ENCODE measurements around the gene ZNF792.
"Not testable (repeated sequence)": the region's sequence is repeated elsewhere in the genome, so short reads cannot be mapped to it uniquely, and the experiment has no call there.

Gene ZNF792

GRCh38 chr19:35011091-35011689 lies 47.2 kb upstream of the ZNF792 start:
- 98% methylated on average over 13 of the region's 13 CpGs for WGBS

DNA sequence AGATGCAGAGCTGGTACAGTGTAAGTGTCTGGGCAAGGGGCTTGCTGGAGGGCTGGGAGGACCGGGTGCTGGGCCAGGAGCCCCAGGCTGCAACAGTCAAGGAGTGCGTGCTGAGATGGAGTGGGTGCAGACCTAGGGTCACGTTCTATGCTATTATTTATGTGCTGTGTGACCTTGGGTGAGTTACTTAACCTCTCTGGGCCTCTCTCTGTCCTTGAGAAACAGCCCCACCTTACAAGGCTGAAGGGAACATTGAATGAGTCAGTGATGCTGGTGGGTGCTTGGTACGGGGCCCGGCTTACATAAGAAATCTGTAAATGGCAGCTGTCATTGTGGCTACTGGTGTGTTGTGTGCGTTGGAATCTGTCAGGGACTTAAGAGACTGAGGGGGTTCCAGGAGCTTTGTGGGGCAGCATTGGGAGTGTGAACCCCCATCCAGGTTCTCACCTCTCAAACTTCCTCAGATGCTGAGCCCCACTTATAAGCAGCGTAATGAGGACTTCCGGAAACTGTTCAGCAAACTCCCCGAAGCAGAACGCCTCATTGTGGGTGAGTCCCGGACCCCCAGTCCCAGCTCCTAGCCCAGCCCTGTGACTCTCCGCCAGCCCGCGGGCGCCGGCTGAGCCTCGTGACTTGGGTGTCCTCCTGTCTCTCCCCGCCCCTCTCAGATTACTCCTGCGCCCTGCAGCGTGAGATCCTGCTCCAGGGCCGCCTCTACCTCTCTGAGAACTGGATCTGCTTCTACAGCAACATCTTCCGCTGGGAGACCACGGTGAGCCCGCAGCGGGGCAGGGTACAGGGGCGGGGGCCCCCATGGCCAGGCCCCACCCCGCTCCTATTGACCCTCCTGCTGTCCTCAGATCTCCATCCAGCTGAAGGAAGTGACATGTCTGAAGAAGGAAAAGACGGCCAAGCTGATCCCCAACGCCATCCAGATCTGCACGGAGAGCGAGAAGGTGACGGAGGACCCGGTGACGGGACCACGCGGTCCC lies 45.7 kb upstream of the ZNF792 start:
- Histone ChIP-seq H3K36me3 (ENCODE audit: control insufficient read depth in 1 of 2, insufficient read depth in 2 of 2, low read depth in 1 of 2, low read length in 2 of 2) (peaks cover 61 to 78% of the 10 kb centered on the region in 2 experiments), H3K27ac (ENCODE audit: low read length, poor library complexity, severe bottlenecking) (no peak overlapping the region), H3K79me1 (replicated peaks; ENCODE audit: low read length, poor library complexity, severe bottlenecking) (peaks cover 45% of the 10 kb centered on the region), H2BK5ac (ENCODE audit: low read depth, low read length, poor library complexity, severe bottlenecking) (no peak overlapping the region), H2BK15ac (ENCODE audit: low read depth, poor library complexity, severe bottlenecking) (no peak overlapping the region), H2BK120ac (ENCODE audit: low read depth, low read length) (no peak overlapping the region), H2BK12ac (ENCODE audit: low read length in 2 of 2) (no peak overlapping the region), H3K4ac (ENCODE audit: low read depth in 1 of 2, low read length in 2 of 2) (no peak overlapping the region), H2AK5ac (ENCODE audit: low read length, severe bottlenecking) (no peak overlapping the region), H3K4me1 (ENCODE audit: control insufficient read depth, insufficient read depth, low read depth, low read length) (peaks cover 6% of the 10 kb centered on the region), H3K18ac (ENCODE audit: low read depth in 1 of 2, low read length in 2 of 2) (no peak overlapping the region), H4K91ac (ENCODE audit: low read length) (peak overlapping the region; percentile 7), H3K9me3 (ENCODE audit: control insufficient read depth, low read length) (no peaks in the 10 kb centered on the region), H2AFZ (ENCODE audit: low read depth, low read length) (no peak overlapping the region), H3K14ac (ENCODE audit: low read length in 2 of 2) (no peak overlapping the region), H3K4me2 (ENCODE audit: low read length, poor library complexity, severe bottlenecking) (no peak overlapping the region), H3K27me3 (ENCODE audit: control insufficient read depth in 1 of 2, insufficient read depth in 1 of 2, low read length in 2 of 2) (no peaks in the 10 kb centered on the region), H3K9ac (ENCODE audit: low read length) (no peak overlapping the region), H4K8ac (ENCODE audit: low read length) (no peak overlapping the region), H3K23ac (ENCODE audit: low read length in 2 of 2) (no peak overlapping the region), H3K4me3 (ENCODE audit: insufficient read depth in 1 of 2, low read depth in 1 of 2, low read length in 2 of 2) (no peak overlapping the region)
- WGBS = 96% methylated on average over 35 of the region's 36 CpGs
- no peak for DNase-seq

More at GRCh38 chr19:35011091-35011689, 47.2 kb upstream of the ZNF792 start:
- Histone ChIP-seq H3K18ac (ENCODE audit: low read depth in 1 of 2, low read length in 2 of 2) (no peak overlapping the region), H3K27me3 (ENCODE audit: control insufficient read depth in 1 of 2, insufficient read depth in 1 of 2, low read length in 2 of 2) (no peaks in the 10 kb centered on the region), H3K9ac (ENCODE audit: low read length) (no peak overlapping the region), H3K4me3 (ENCODE audit: insufficient read depth in 1 of 2, low read depth in 1 of 2, low read length in 2 of 2) (no peak overlapping the region), H2AK5ac (ENCODE audit: low read length, severe bottlenecking) (no peak overlapping the region), H4K8ac (ENCODE audit: low read length) (no peak overlapping the region), H3K36me3 (ENCODE audit: control insufficient read depth in 1 of 2, insufficient read depth in 2 of 2, low read depth in 1 of 2, low read length in 2 of 2) (peaks cover 63 to 81% of the 10 kb centered on the region in 2 experiments), H2BK12ac (ENCODE audit: low read length in 2 of 2) (no peak overlapping the region), H3K4ac (ENCODE audit: low read depth in 1 of 2, low read length in 2 of 2) (no peak overlapping the region), H2BK120ac (ENCODE audit: low read depth, low read length) (no peak overlapping the region), H3K9me3 (ENCODE audit: control insufficient read depth, low read length) (no peaks in the 10 kb centered on the region), H3K14ac (ENCODE audit: low read length in 2 of 2) (no peak overlapping the region), H4K91ac (ENCODE audit: low read length) (no peak overlapping the region), H3K4me1 (ENCODE audit: control insufficient read depth, insufficient read depth, low read depth, low read length) (peaks cover 9% of the 10 kb centered on the region), H2BK15ac (ENCODE audit: low read depth, poor library complexity, severe bottlenecking) (no peak overlapping the region), H2BK5ac (ENCODE audit: low read depth, low read length, poor library complexity, severe bottlenecking) (no peak overlapping the region), H3K4me2 (ENCODE audit: low read length, poor library complexity, severe bottlenecking) (no peak overlapping the region), H2AFZ (ENCODE audit: low read depth, low read length) (no peak overlapping the region), H3K27ac (ENCODE audit: low read length, poor library complexity, severe bottlenecking) (no peak overlapping the region), H3K23ac (ENCODE audit: low read length in 2 of 2) (no peak overlapping the region), H3K79me1 (replicated peaks; ENCODE audit: low read length, poor library complexity, severe bottlenecking) (peaks cover 40% of the 10 kb centered on the region)
- DNase-seq = no peak

- WGBS = 94% methylated on average over 11 of the region's 12 CpGs
- H3K27me3 ChIP-seq (ENCODE audit: control insufficient read depth in 1 of 2, insufficient read depth in 1 of 2, low read length in 2 of 2) = no peaks in the 10 kb centered on the region
- H3K9ac ChIP-seq (ENCODE audit: low read length) = no peak overlapping the region
- no peak overlapping the region for H3K14ac ChIP-seq (ENCODE audit: low read length in 2 of 2)
- H4K8ac ChIP-seq (ENCODE audit: low read length) = no peak overlapping the region
- no peak overlapping the region for H3K23ac ChIP-seq (ENCODE audit: low read length in 2 of 2)
- no peak overlapping the region for H3K4me3 ChIP-seq (ENCODE audit: insufficient read depth in 1 of 2, low read depth in 1 of 2, low read length in 2 of 2)
- H3K9me3 ChIP-seq (ENCODE audit: control insufficient read depth, low read length) = no peaks in the 10 kb centered on the region
- H2AK5ac ChIP-seq (ENCODE audit: low read length, severe bottlenecking) = no peak overlapping the region
- H3K18ac ChIP-seq (ENCODE audit: low read depth in 1 of 2, low read length in 2 of 2) = no peak overlapping the region
- no peak overlapping the region for H2AFZ ChIP-seq (ENCODE audit: low read depth, low read length)
- H2BK120ac ChIP-seq (ENCODE audit: low read depth, low read length) = no peak overlapping the region
- H2BK15ac ChIP-seq (ENCODE audit: low read depth, poor library complexity, severe bottlenecking) = no peak overlapping the region
- H3K27ac ChIP-seq (ENCODE audit: low read length, poor library complexity, severe bottlenecking) = no peak overlapping the region
- no peak overlapping the region for H2BK12ac ChIP-seq (ENCODE audit: low read length in 2 of 2)
- peaks cover 6% of the 10 kb centered on the region for H3K4me1 ChIP-seq (ENCODE audit: control insufficient read depth, insufficient read depth, low read depth, low read length)
- no peak overlapping the region for H3K4me2 ChIP-seq (ENCODE audit: low read length, poor library complexity, severe bottlenecking)
- no peak overlapping the region for H4K91ac ChIP-seq (ENCODE audit: low read length)
- peaks cover 53 to 76% of the 10 kb centered on the region in 2 experiments for H3K36me3 ChIP-seq (ENCODE audit: control insufficient read depth in 1 of 2, insufficient read depth in 2 of 2, low read depth in 1 of 2, low read length in 2 of 2)
- peaks cover 46% of the 10 kb centered on the region for H3K79me1 ChIP-seq (replicated peaks; ENCODE audit: low read length, poor library complexity, severe bottlenecking)
- H3K4ac ChIP-seq (ENCODE audit: low read depth in 1 of 2, low read length in 2 of 2) = no peak overlapping the region
- DNase-seq = no peak
- no peak overlapping the region for H2BK5ac ChIP-seq (ENCODE audit: low read depth, low read length, poor library complexity, severe bottlenecking)
These were observed 44.9 kb upstream of the ZNF792 start for GRCh38 chr19:35008891-35009341.

DNA sequence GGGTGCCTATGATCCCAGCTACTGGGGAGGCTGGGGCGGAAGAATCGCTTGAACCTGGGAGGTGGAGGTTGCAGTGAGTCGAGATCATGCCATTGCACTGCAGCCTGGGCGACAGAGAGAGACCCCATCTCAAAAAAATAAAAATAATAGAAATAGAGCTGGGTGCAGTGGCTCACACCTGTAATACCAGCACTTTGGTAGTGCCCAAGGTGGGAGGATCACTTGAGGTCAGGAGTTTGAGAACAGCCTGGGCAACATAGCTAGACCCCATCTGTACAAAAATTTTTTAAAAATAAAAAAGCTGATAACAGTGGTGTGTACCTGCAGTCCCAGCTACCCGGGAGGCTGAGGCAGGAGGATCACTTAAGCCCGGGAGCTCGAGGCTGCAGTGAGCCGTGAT lies 43.4 kb upstream of the ZNF792 start:
- H3K4ac ChIP-seq (ENCODE audit: low read depth in 1 of 2, low read length in 2 of 2); H3K23ac ChIP-seq (ENCODE audit: low read length in 2 of 2); H3K18ac ChIP-seq (ENCODE audit: low read depth in 1 of 2, low read length in 2 of 2); H2BK5ac ChIP-seq (ENCODE audit: low read depth, low read length, poor library complexity, severe bottlenecking); H2BK12ac ChIP-seq (ENCODE audit: low read length in 2 of 2); H3K4me3 ChIP-seq (ENCODE audit: insufficient read depth in 1 of 2, low read depth in 1 of 2, low read length in 2 of 2); H2BK15ac ChIP-seq (ENCODE audit: low read depth, poor library complexity, severe bottlenecking); H4K8ac ChIP-seq (ENCODE audit: low read length); H2BK120ac ChIP-seq (ENCODE audit: low read depth, low read length); H3K14ac ChIP-seq (ENCODE audit: low read length in 2 of 2); H3K4me2 ChIP-seq (ENCODE audit: low read length, poor library complexity, severe bottlenecking); H3K27me3 ChIP-seq (ENCODE audit: control insufficient read depth in 1 of 2, insufficient read depth in 1 of 2, low read length in 2 of 2); DNase-seq; H2AFZ ChIP-seq (ENCODE audit: low read depth, low read length); H3K9ac ChIP-seq (ENCODE audit: low read length); H2AK5ac ChIP-seq (ENCODE audit: low read length, severe bottlenecking); H3K27ac ChIP-seq (ENCODE audit: low read length, poor library complexity, severe bottlenecking); H4K91ac ChIP-seq (ENCODE audit: low read length); H3K9me3 ChIP-seq (ENCODE audit: control insufficient read depth, low read length): not testable (repeated sequence)
- Histone ChIP-seq H3K79me1 (replicated peaks; ENCODE audit: low read length, poor library complexity, severe bottlenecking) (peaks cover 40% of the 10 kb centered on the region), H3K36me3 (ENCODE audit: control insufficient read depth in 1 of 2, insufficient read depth in 2 of 2, low read depth in 1 of 2, low read length in 2 of 2) (peaks cover 50 to 69% of the 10 kb centered on the region in 2 experiments), H3K4me1 (ENCODE audit: control insufficient read depth, insufficient read depth, low read depth, low read length) (peaks cover 17% of the 10 kb centered on the region)
- WGBS = 98% methylated on average over 7 of the region's 8 CpGs

All from mesenchymal stem cell (in vitro differentiated cells and primary cell).